B cell (primary cell): ENCODE data around the gene ZDHHC14. TPM values are rescaled to one million over a fixed set of nuclear protein-coding genes. Genes with fewer than 3 reads are reported as not detected.

Source experiments
- ATAC-seq: fragments of 200-7000 bp; cut with Tn5 transposase; one replicate; pipeline ENCODE4 v1.10.0; 2021; ENCODE audit warnings: low read depth, mild to moderate bottlenecking, moderate number of reproducible peaks, moderate library complexity
- CTCF ChIA-PET: fragments of 350-600 bp; sonication (Branson Sonifier 250); formaldehyde crosslinking; loops from one replicate; lab custom pipeline; 2021; ENCODE audit warnings: antibody characterized with exemption, inconsistent platforms; lab: Charles Lee
- POLR2A ChIA-PET: fragments of 350-600 bp; sonication (Branson Sonifier 250); formaldehyde crosslinking; loops from one replicate; lab custom pipeline; 2021; ENCODE audit warnings: antibody characterized with exemption; lab: Charles Lee
- DNase-seq: peaks from one replicate; pipeline ENCODE4 v3.0.0; 2013
- H2AFZ ChIP-seq: 2 replicates; pipeline ENCODE4 v1.6.1; 2012; ENCODE audit warnings: mild to moderate bottlenecking, low read depth, low read length; ENCODE audit not compliant: insufficient read depth, poor library complexity, severe bottlenecking
- H3K27ac ChIP-seq, 2 donors: 1 replicate in 1 of 2; 2 replicates in 1 of 2; pipeline ENCODE4 v1.5.1; 2012 to 2013; ENCODE audit warnings: low read length in 2 of 2, mild to moderate bottlenecking in 2 of 2, moderate library complexity in 1 of 2
- H3K27me3 ChIP-seq, 4 experiments: fragments of 200-600 bp in 1 of 4; sonication (generic) in 1 of 4; replicated peaks in 1 of 4; 1 replicate in 2 of 4; 2 replicates in 2 of 4; pipeline versions ENCODE4 v1.6.1 to v1.7.0; 2013 to 2016; ENCODE audit warnings: low read length in 3 of 4, mild to moderate bottlenecking in 2 of 4, mixed read lengths in 1 of 4, moderate library complexity in 1 of 4; ENCODE audit not compliant: insufficient read depth in 4 of 4, control insufficient read depth in 3 of 4; ENCODE audit errors: control extremely low read depth in 1 of 4
- H3K36me3 ChIP-seq, 2 experiments: replicated peaks in 1 of 2; 1 replicate in 1 of 2; 2 replicates in 1 of 2; pipeline versions ENCODE4 v1.6.1 to v1.7.1; 2013; ENCODE audit warnings: low read length in 1 of 2; ENCODE audit not compliant: insufficient read depth in 2 of 2, control insufficient read depth in 1 of 2; ENCODE audit errors: control extremely low read depth in 1 of 2, extremely low read depth in 1 of 2
- H3K4me1 ChIP-seq, 2 donors: fragments of 200-600 bp in 1 of 2; sonication (generic) in 1 of 2; 1 replicate in 1 of 2; 2 replicates in 1 of 2; pipeline versions ENCODE4 v1.5.1 to v1.6.1; 2013 to 2017; ENCODE audit warnings: low read length in 2 of 2; ENCODE audit not compliant: control insufficient read depth in 2 of 2, insufficient read depth in 2 of 2
- H3K4me2 ChIP-seq: replicated peaks from 2 replicates; pipeline ENCODE3; 2012; ENCODE audit warnings: mild to moderate bottlenecking, low read depth, low read length; ENCODE audit not compliant: poor library complexity, severe bottlenecking
- H3K4me3 ChIP-seq, 5 experiments: fragments of 200-600 bp in 1 of 5; sonication (generic) in 1 of 5; 1 replicate in 3 of 5; 2 replicates in 2 of 5; pipeline versions ENCODE4 v1.5.1 to v1.7.0; 2011 to 2016; ENCODE audit warnings: low read length in 4 of 5, mild to moderate bottlenecking in 4 of 5, low read depth in 2 of 5, control low read depth in 1 of 5, moderate library complexity in 1 of 5; ENCODE audit not compliant: insufficient read depth in 1 of 5; ENCODE audit errors: control extremely low read depth in 1 of 5, extremely low read depth in 1 of 5
- H3K79me2 ChIP-seq: fragments of 200-600 bp; sonication (generic); one replicate; pipeline ENCODE4 v1.6.0; 2016; ENCODE audit warnings: low read length; ENCODE audit not compliant: control insufficient read depth, insufficient read depth
- H3K9ac ChIP-seq: fragments of 200-600 bp; sonication (generic); 2 replicates; pipeline ENCODE4 v1.6.1; 2017; ENCODE audit warnings: mild to moderate bottlenecking, low read length, moderate library complexity
- H3K9me3 ChIP-seq, 3 donors: one replicate each; pipeline versions ENCODE4 v1.6.1 to v1.7.1; 2013; ENCODE audit warnings: low read length in 2 of 3; ENCODE audit not compliant: control insufficient read depth in 2 of 3, insufficient read depth in 1 of 3; ENCODE audit errors: control extremely low read depth in 1 of 3
- H4K20me1 ChIP-seq: 2 replicates; pipeline ENCODE4 v1.6.0; 2012; ENCODE audit warnings: mild to moderate bottlenecking, low read length; ENCODE audit not compliant: insufficient read depth, control insufficient read depth, poor library complexity, severe bottlenecking
- H3K27ac Mint-ChIP-seq: one replicate; pipeline ENCODE4 v1.8.0; 2021; ENCODE audit warnings: mixed read lengths
- H3K27me3 Mint-ChIP-seq: one replicate; pipeline ENCODE4 v1.8.0; 2021; ENCODE audit warnings: mixed read lengths
- H3K4me1 Mint-ChIP-seq: one replicate; pipeline ENCODE4 v1.8.0; 2021; ENCODE audit warnings: mixed read lengths
- H3K4me3 Mint-ChIP-seq: one replicate; pipeline ENCODE4 v1.8.0; 2021; ENCODE audit warnings: mixed read lengths
- H3K9me3 Mint-ChIP-seq: one replicate; pipeline ENCODE4 v1.8.0; 2022; ENCODE audit warnings: mixed read lengths; ENCODE audit not compliant: insufficient read depth
- CTCF ChIP-seq: fragments of 200-600 bp; IDR thresholded peaks from one replicate; pipeline ENCODE4 v1.8.0; 2022; ENCODE audit warnings: antibody characterized with exemption, mild to moderate bottlenecking
- EZH2 ChIP-seq: IDR thresholded peaks from 2 replicates; pipeline ENCODE4 v1.6.1; 2012; ENCODE audit warnings: borderline replicate concordance, low read depth, mild to moderate bottlenecking, moderate library complexity, low read length; ENCODE audit not compliant: insufficient read depth, poor library complexity, severe bottlenecking
- WGBS: methylation state at CpG from one replicate; pipeline ENCODE4 v1.1.5; 2013; ENCODE audit warnings: missing lambda C conversion rate; ENCODE audit not compliant: insufficient coverage; 5-methylcytosine and 5-hydroxymethylcytosine counted together
- intact Hi-C: fragments of 100-400 bp; cut with micrococcal nuclease; formaldehyde crosslinking; loops from one replicate; pipeline ENCODE4 v1.10.0; 2022
- polyA plus RNA-seq: library from polyadenylated mRNA; depleted of rRNA; stranded (reverse); fragments of >200 nt; gene quantifications from 2 replicates; pipeline ENCODE4 v1.2.3, GENCODE V29; 2012
- total RNA-seq, 2 donors: library from RNA; stranded (reverse); fragments of 120-200 nt in 1 of 2; gene quantifications; 1 replicate in 1 of 2; 2 replicates in 1 of 2; pipeline versions ENCODE4 v1.2.3 to v1.2.4, GENCODE V29; 2013 to 2022

Gene ZDHHC14
- total and polyA plus RNA-seq, 2 donors (not counting 1 experiment from before 2014, with no cell fraction given): 8.8 to 50.4 TPM

GRCh38 chr6:157390273-157391060, 9.5 kb downstream of the ZDHHC14 start:
- Mint-ChIP-seq H3K27ac (no peak overlapping the region), H3K27me3 (no peaks in the 10 kb centered on the region), H3K4me1 (peaks cover 25% of the 10 kb centered on the region), H3K9me3 (peaks cover 20% of the 10 kb centered on the region), H3K4me3 (no peak overlapping the region)
- H3K27ac ChIP-seq: no peak overlapping the region
- peaks cover 2 to 4% of the 10 kb centered on the region in 2 donors for H3K4me1 ChIP-seq
- H2AFZ ChIP-seq: no peak overlapping the region
- H3K9ac ChIP-seq: no peak overlapping the region
- H3K4me2 ChIP-seq: no peak overlapping the region
- no peak for TF ChIP-seq EZH2
- TF ChIP-seq CTCF: no peak
- H3K9me3 ChIP-seq: peaks cover 4 to 16% (median 5%) of the 10 kb centered on the region in 3 donors
- CTCF ChIA-PET: interaction anchor here (0.6 kb wide), 1 partner anchor 181 kb away, joined by 4 read pairs; no protein-coding TSS in a partner anchor
- peaks cover 0 to 7% of the 10 kb centered on the region in 2 experiments for H3K36me3 ChIP-seq
- H4K20me1 ChIP-seq: no peaks in the 10 kb centered on the region
- ATAC-seq (no peak), DNase-seq (no peak)
- no peaks in the 10 kb centered on the region for H3K27me3 ChIP-seq
- POLR2A ChIA-PET: no interaction called here
- intact Hi-C loops: no loop called here
- WGBS: no CpG with 5 or more reads among the region's 4 CpGs
- H3K79me2 ChIP-seq: peaks cover 40% of the 10 kb centered on the region
- H3K4me3 ChIP-seq: no peak overlapping the region

DNA sequence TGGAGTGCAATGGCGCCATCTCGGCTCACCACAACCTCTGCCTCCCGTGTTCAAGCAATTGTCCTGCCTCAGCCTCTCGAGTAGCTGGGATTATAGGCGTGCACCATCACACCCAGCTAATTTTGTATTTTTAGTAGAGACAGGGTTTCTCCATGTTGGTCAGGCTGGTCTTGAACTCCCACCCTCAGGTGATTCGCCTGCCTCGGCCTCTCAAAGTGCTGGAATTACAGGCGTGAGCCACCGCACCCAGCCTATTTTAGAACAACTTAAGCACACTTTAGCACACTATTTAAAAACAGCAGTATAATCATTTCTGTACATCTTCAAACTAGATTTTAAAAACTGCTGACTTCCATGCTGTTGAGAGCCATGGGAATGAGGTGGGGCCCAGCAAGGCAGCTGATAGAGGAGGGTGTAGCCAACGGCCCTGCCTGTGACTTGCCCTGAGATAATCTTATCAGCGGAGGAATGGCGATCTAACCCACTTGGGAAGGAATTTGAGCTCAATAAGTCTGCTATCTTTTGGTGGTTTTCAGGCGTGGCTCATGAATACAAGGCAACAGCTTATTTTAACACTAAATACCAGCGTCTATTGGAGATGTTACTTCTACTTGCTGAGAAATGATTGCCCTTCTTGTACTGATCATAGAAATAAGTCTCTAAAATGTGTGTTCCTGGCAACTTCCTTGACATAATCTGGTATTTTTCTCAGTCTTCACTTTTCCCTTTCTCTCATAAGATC, 12.1 kb downstream of the ZDHHC14 start:
- Histone ChIP-seq H3K27me3 (no peaks in the 10 kb centered on the region), H3K36me3 (peaks cover 0 to 6% of the 10 kb centered on the region in 2 experiments), H3K9me3 (peaks cover 2 to 15% (median 5%) of the 10 kb centered on the region in 3 donors), H3K79me2 (peaks cover 40% of the 10 kb centered on the region), H3K4me2 (no peak overlapping the region), H3K4me1 (peaks cover 2 to 4% of the 10 kb centered on the region in 2 donors), H3K9ac (no peak overlapping the region), H3K4me3 (no peak overlapping the region), H3K27ac (no peak overlapping the region), H2AFZ (no peak overlapping the region), H4K20me1 (peaks cover 2% of the 10 kb centered on the region)
- Mint-ChIP-seq H3K4me3 (no peak overlapping the region), H3K27ac (no peak overlapping the region), H3K27me3 (no peaks in the 10 kb centered on the region), H3K9me3 (peaks cover 18% of the 10 kb centered on the region), H3K4me1 (peaks cover 25% of the 10 kb centered on the region)
- DNase-seq (no peak), ATAC-seq (no peak)
- intact Hi-C loops: no loop called here
- 67% methylated on average over 1 of the region's 14 CpGs for WGBS
- ChIA-PET CTCF (interaction anchor here (1.0 to 1.1 kb wide), 2 partner anchors 51 to 134 kb away, joined by 3 read pairs; no protein-coding TSS in a partner anchor), POLR2A (no interaction called here)
- no peak for TF ChIP-seq EZH2
- TF ChIP-seq CTCF: no peak
